Left ventricle myocardium superior (tissue), 1 donor: ENCODE measurements around the gene COPS2. TPM values are rescaled to one million over a fixed set of nuclear protein-coding genes. Genes with fewer than 3 reads are reported as not detected.
"Not testable (repeated sequence)": the region's sequence is repeated elsewhere in the genome, so short reads cannot be mapped to it uniquely, and the experiment has no call there.

Experiments used
- ATAC-seq: fragments of 200-7000 bp; cut with Tn5 transposase; one replicate; pipeline ENCODE4 v1.9.1; 2020; ENCODE audit warnings: mild to moderate bottlenecking, moderate library complexity
- DNase-seq: peaks from one replicate; pipeline ENCODE4 v3.0.0-alpha.2; 2020
- intact Hi-C: fragments of 100-400 bp; cut with micrococcal nuclease; formaldehyde crosslinking; loops from one replicate; pipeline ENCODE4 v1.11.0; 2022
- long read RNA-seq: library from polyadenylated mRNA; unstranded; transcript quantifications from one replicate; pipeline ENCODE4 v2.0.0, GENCODE V29; 2021
- total RNA-seq: library from RNA; stranded (reverse); fragmentation: NEBNext Ultra II Directional; extraction: Animal tissue kit (Norgen Biotek cat#: 25700); gene quantifications from one replicate; pipeline ENCODE4 v1.2.1, GENCODE V29; 2021
- donor health status: DM: no; HTN: yes; CAD: no; lungs with severe emphysema.

COPS2 gene
- total RNA-seq, result 84.6 TPM
- long read RNA-seq, full-length matches to known transcripts, result 82 of 90 reads
- long read RNA-seq, partial matches to known transcripts, result 5 of 90 reads
- long read RNA-seq, other reads (novel, unspliced or antisense), result 3 of 90 reads

GRCh38 chr15:49155110-49155833 is at the start of gene COPS2:
TSS of gene COPS2 (minus strand) at chr15:49155599. CDS start at chr15:49155578, 21 bp downstream.
- ATAC-seq (peak; percentile 99), DNase-seq (peak; percentile 89)
- intact Hi-C loops, result no loop called here

DNA sequence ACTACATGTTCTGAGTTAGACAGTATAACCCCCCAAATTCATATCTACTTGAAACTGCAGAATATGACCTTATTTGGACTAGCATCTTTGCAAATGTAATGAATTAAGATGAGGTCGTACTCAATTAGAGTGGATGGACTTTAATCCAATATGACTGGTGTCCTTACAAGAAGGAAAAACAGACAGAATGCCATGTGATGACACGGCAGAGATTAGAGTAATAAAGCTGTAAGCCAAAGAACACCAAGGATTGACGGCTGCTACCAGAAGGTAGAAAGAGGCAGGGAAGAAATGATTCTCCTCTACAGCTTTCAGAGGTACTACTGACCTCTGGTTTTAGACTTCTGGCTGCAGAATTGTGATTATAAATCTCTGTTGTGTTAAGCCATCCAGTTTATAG is 44.9 kb upstream of the COPS2 start:
- intact Hi-C loops, result no loop called here

GRCh38 chr15:49199666-49200065 is 44.3 kb upstream of the COPS2 start:
- DNase-seq (no peak), ATAC-seq (no peak)
- intact Hi-C loops, result no loop called here

More for the DNA sequence above, 44.9 kb upstream of the COPS2 start:
- no peak for ATAC-seq
- no peak for DNase-seq

GRCh38 chr15:49196856-49197255 is 41.5 kb upstream of the COPS2 start:
- intact Hi-C loops, result no loop called here
- no peak for ATAC-seq

DNA sequence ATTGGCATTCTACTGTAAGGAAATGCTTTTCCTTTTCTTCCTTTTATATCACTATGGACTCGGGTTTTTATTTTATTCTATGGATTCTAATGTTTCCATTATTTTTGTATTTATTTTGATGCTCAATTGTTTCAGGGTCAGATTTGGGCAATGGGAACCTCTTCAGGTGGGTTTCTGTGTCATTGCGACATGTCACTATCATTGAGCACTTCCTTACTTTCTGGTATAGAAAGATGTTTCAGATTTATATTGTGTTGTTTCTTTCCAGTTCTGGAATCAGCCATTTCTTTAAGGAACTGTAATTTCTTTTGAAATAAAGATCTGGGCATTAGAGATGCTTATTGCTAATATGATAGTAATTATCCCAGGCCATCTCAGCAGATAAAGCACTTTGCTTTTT is 36.5 kb upstream of the COPS2 start:
- ATAC-seq (no peak), DNase-seq (no peak)
- intact Hi-C loops, result no loop called here

More at GRCh38 chr15:49196856-49197255, 41.5 kb upstream of the COPS2 start:
- no peak for DNase-seq

DNA sequence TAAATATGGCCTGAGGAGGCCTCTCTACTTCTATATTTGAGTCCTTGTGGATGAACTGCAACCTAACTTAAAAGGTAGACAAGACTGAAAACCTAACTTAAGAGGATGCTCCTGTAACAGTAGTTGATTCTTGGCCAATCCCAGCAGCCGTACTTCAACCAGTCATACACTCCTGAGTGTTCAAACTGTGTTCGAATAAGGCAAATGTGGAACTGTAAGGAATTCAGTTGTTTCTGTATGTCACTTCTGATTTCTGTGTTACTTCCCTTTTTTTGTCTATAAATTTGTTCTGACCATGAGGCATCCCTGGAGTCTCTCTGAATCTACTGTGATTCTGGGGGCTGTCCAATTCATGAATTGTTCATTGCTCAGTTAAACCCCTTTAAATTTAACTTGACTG is 35.2 kb upstream of the COPS2 start:
- intact Hi-C loops, result no loop called here

DNA sequence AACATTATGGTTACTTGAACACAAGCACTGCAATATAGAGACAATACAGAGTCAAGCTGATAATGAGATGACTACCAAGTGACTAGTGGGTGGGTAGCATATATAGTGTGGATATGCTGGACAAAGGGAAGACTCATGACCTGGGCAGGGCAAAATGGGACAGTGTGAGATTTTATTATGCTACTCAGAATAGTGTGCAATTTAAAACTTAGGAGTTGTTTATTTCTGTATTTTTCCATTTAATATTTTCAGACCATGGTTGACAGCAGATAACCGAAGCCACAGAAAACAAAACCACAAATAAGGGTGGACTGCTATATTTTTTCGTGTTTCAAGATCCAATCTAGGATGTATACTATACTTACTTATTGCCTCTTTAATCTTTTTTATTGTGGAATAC is 34.2 kb upstream of the COPS2 start:
- DNase-seq (no peak), ATAC-seq (no peak)
- intact Hi-C loops, result no loop called here

More for the DNA sequence above, 35.2 kb upstream of the COPS2 start:
- no peak for ATAC-seq
- no peak for DNase-seq

GRCh38 chr15:49188933-49189332 is 33.5 kb upstream of the COPS2 start:
- intact Hi-C loops, result no loop called here
- ATAC-seq (no peak), DNase-seq (no peak)

DNA sequence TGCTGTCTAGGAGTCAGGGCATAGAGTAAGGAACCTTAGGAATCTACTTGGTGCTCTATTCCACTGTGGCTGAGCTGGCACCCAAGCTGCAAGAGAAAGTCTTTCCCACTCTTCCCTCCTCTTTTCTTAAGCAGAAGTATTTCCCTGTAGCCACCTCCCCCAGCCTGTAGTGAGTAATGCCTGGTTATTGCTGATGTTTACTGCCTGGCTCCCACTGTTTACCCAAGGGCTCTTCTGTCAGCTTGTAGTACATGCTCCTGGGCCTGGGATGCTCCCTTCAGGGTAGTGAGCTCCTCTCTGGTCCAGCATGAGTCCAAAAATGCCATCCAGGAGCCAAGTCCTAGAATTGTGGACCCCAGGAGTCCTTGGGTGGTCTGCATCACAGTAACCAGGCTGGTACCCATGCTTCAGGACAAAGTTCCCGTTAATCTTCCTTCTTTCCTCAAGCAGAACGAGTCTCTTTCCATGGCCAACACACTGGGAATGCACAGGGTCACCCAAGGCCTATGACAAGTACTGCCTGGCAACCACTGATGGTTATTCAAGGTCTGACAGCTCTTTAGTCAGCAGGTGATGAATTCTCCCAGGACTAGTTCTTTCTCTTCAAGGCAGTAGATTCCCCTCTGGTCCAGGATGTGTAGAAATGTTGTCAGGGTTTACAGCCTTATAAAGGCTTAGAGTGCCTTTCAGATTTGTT is 32.3 kb upstream of the COPS2 start:
- DNase-seq (no peak), ATAC-seq (no peak)
- intact Hi-C loops, result no loop called here

DNA sequence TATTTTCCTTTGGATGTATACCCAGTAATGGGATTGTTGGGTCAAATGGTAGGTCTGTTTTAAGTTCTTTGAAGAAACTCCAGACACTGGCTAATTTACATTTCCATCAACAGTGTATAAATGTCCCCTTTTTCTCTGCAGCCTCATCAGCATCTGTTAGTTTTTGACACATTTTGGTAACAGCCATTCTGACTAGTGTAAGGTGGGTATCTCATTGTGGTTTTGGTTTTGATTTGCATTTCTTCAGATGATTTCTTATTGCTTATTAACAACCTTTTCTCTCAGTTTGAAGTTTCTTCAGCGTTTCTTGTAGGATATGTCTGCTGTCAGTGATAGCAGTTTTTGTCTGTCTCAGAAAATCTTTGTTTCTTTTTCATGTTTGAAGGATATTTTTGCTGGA is 30.1 kb upstream of the COPS2 start:
- intact Hi-C loops, result no loop called here
- ATAC-seq (no peak), DNase-seq (no peak)

- intact Hi-C loops, ATAC-seq, DNase-seq: not testable (repeated sequence)
Measured at GRCh38 chr15:49183741-49184140, 28.3 kb upstream of the COPS2 start.

- ATAC-seq (no peak), DNase-seq (no peak)
- intact Hi-C loops, result no loop called here
Measured at GRCh38 chr15:49182128-49182527, 26.7 kb upstream of the COPS2 start.

- DNase-seq (no peak), ATAC-seq (no peak)
- intact Hi-C loops, result no loop called here
Measured at GRCh38 chr15:49179433-49180190, 24.2 kb upstream of the COPS2 start.

DNA sequence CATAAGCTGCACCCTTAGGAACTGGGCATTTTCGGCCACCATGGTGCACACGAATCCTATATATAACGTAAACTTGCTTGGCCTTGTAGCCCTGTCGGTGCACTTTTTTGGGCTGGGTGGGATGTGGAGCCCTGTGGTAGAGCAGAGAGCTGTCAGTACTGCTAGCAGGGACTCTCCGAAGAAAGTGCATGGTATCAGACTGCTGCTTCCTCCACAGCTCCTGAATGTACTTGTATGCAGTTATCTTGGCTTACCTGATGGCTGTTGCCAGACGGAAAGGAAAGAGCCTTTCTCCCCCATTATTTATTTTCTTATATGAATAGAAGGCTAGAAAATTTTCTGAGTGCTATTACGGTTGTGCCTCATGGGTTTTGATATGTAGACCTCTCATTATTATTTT is 23.1 kb upstream of the COPS2 start:
- no peak for ATAC-seq
- intact Hi-C loops, result no loop called here
- DNase-seq, result no peak

- ATAC-seq, intact Hi-C loops, DNase-seq: not testable (repeated sequence)
Measured at GRCh38 chr15:49175582-49176397, 20.4 kb upstream of the COPS2 start.

DNA sequence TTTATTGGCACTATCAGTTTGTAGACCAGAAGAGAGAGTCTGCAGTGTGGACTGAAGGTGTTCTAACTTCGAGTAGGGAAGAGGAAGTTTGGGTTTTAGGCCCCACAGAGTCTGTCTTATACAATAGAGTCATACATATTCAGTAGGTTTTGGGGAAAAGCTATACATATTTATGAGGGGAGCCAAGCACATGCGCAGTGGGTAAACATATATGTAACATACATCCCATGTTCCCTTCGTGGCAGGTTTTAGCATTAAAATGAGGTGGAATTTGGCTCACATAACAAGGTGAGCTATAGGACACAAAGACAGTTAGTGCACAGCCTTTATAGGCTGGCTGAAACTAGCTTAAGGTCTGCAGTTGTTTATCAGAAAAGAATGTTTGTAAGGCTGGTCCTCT is 19.5 kb upstream of the COPS2 start:
- DNase-seq, result no peak

GRCh38 chr15:49171790-49172189 is 16.4 kb upstream of the COPS2 start:
- ATAC-seq (no peak), DNase-seq (no peak)
- intact Hi-C loops, result no loop called here

More for the DNA sequence above, 19.5 kb upstream of the COPS2 start:
- ATAC-seq, result no peak
- intact Hi-C loops, result no loop called here

DNA sequence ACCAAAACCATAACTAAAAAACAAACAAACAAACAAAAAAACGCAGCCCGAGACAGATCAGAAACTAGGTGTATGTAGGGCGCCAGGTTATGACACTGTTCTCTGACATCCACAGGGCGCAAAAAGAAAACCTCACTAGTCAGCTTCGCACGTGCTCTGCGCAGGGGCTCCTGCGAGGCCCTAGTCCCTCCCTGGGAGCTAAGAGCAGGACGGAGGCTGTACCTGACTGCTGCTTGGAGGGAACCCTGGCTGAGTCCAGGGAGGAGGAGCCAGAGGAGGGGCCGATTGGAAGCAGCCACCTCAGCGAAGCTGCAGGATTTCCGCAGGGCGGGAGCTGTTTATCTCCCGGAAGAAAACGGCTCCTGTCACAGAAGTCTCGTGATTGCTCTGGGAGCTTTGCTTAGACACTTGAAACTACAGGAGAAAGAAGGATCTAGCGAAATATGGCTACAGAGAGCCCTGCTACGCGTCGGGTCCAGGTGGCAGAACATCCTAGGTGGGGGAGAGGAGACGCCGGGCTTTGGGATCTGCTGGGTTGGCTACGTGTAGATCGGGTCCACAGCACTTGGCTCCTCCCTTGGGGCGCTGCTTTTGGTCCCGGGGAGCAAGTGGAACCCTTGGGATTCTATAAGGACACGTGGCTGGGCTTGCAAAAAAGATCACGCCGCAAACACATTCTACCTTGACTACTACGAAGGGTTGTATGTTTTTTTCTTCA is 14.6 kb upstream of the COPS2 start, which contains the start of gene GALK2:
Gene GALK2, plus strand, starts transcription at position 368 of the 718 bp plus-strand sequence. Its CDS starts 76 bp downstream, at position 444.
- DNase-seq (peak; percentile 83), ATAC-seq (peak; percentile 99)
- intact Hi-C loops, result no loop called here
